Measurements from ENCODE around the gene ADRM1.

ADRM1 gene

GRCh38 chr20:62302341-62303061, at the start of gene ADRM1:
Gene ADRM1 (plus strand): TSS chr20:62302997. CDS start chr20:62303569, 572 bp downstream.
- peak within 1 kb of the TSS; percentile 88 for H3K4me3 ChIP-seq (ENCODE audit: low read depth, low read length)
- TF ChIP-seq CTCF (IDR thresholded peaks at IDR 0.05; ENCODE audit: low read depth, low read length), result peak; percentile 93

- TF ChIP-seq CTCF (IDR thresholded peaks at IDR 0.05; ENCODE audit: low read depth, low read length), result no peak
- H3K4me3 ChIP-seq (ENCODE audit: low read depth, low read length), result no peak overlapping the region
Measured at GRCh38 chr20:62253398-62253797, 49.4 kb upstream of the ADRM1 start.

GRCh38 chr20:62254021-62254724, 48.6 kb upstream of the ADRM1 start:
- no peak overlapping the region for H3K4me3 ChIP-seq (ENCODE audit: low read depth, low read length)
- TF ChIP-seq CTCF (IDR thresholded peaks at IDR 0.05; ENCODE audit: low read depth, low read length), result no peak

- TF ChIP-seq CTCF (IDR thresholded peaks at IDR 0.05; ENCODE audit: low read depth, low read length), result no peak
- H3K4me3 ChIP-seq (ENCODE audit: low read depth, low read length), result no peak overlapping the region
Measured at GRCh38 chr20:62255976-62256375, 46.8 kb upstream of the ADRM1 start.

- TF ChIP-seq CTCF (IDR thresholded peaks at IDR 0.05; ENCODE audit: low read depth, low read length), result no peak
- no peak overlapping the region for H3K4me3 ChIP-seq (ENCODE audit: low read depth, low read length)
Measured at GRCh38 chr20:62258499-62259293, 44.1 kb upstream of the ADRM1 start.

- TF ChIP-seq CTCF (IDR thresholded peaks at IDR 0.05; ENCODE audit: low read depth, low read length), result no peak
- no peak overlapping the region for H3K4me3 ChIP-seq (ENCODE audit: low read depth, low read length)
Measured at GRCh38 chr20:62259294-62259565, 43.6 kb upstream of the ADRM1 start.

- no peak overlapping the region for H3K4me3 ChIP-seq (ENCODE audit: low read depth, low read length)
- no peak for TF ChIP-seq CTCF (IDR thresholded peaks at IDR 0.05; ENCODE audit: low read depth, low read length)
Measured at GRCh38 chr20:62262064-62262463, 40.7 kb upstream of the ADRM1 start.

Data from WI38 (cell line).